Liver (tissue), 9 donors: ENCODE results near the gene RECK. TPM values are rescaled to one million over a fixed set of nuclear protein-coding genes. Genes with fewer than 3 reads are reported as not detected.

Source experiments
- DNase-seq: peaks from one replicate; pipeline ENCODE4 v3.0.0-alpha.2; 2017; ENCODE audit warnings: low spot score
- H3K27ac ChIP-seq, 2 donors: one replicate each; pipeline ENCODE4 v1.7.0; 2013; ENCODE audit warnings: inconsistent platforms in 2 of 2, low read length in 2 of 2, control low read depth in 1 of 2, low read depth in 1 of 2, mild to moderate bottlenecking in 1 of 2
- H3K27me3 ChIP-seq, 4 donors: one replicate each; pipeline versions ENCODE4 v1.6.1 to v1.7.0; 2013; ENCODE audit warnings: low read length in 3 of 4, inconsistent platforms in 1 of 4, mild to moderate bottlenecking in 1 of 4, moderate library complexity in 1 of 4; ENCODE audit not compliant: control insufficient read depth in 4 of 4, insufficient read depth in 4 of 4
- H3K36me3 ChIP-seq, 4 donors: one replicate each; pipeline versions ENCODE4 v1.6.1 to v1.7.0; 2013; ENCODE audit warnings: low read length in 3 of 4, mild to moderate bottlenecking in 3 of 4, low read depth in 1 of 4, moderate library complexity in 1 of 4; ENCODE audit not compliant: control insufficient read depth in 4 of 4, insufficient read depth in 3 of 4
- H3K4me1 ChIP-seq, 4 donors: one replicate each; pipeline versions ENCODE4 v1.6.1 to v1.7.0; 2013; ENCODE audit warnings: low read length in 3 of 4, mild to moderate bottlenecking in 3 of 4, moderate library complexity in 1 of 4; ENCODE audit not compliant: control insufficient read depth in 4 of 4, insufficient read depth in 4 of 4
- H3K4me3 ChIP-seq, 3 donors: one replicate each; pipeline versions ENCODE4 v1.6.1 to v1.7.0; 2013; ENCODE audit warnings: low read length in 3 of 3, control low read depth in 1 of 3, low read depth in 1 of 3, mild to moderate bottlenecking in 1 of 3
- H3K9ac ChIP-seq, 2 donors: one replicate each; pipeline ENCODE4 v1.7.0; 2013; ENCODE audit warnings: low read length in 2 of 2, mild to moderate bottlenecking in 2 of 2, moderate library complexity in 2 of 2, control low read depth in 1 of 2, low read depth in 1 of 2
- H3K9me3 ChIP-seq, 4 donors: one replicate each; pipeline versions ENCODE4 v1.6.1 to v1.7.0; 2013; ENCODE audit warnings: low read length in 3 of 4; ENCODE audit not compliant: control insufficient read depth in 4 of 4
- EGR1 ChIP-seq, 2 donors: IDR thresholded peaks; 2 replicates each; pipeline ENCODE4 v1.6.1; 2016 to 2018; ENCODE audit warnings: antibody characterized with exemption in 2 of 2, low read depth in 2 of 2
- FOXA1 ChIP-seq: IDR thresholded peaks from 2 replicates; pipeline ENCODE4 v1.6.1; 2016; ENCODE audit warnings: antibody characterized with exemption
- FOXA2 ChIP-seq: IDR thresholded peaks from 2 replicates; pipeline ENCODE4 v1.6.1; 2016; ENCODE audit warnings: antibody characterized with exemption
- HNF4G ChIP-seq: IDR thresholded peaks from 2 replicates; pipeline ENCODE4 v1.6.1; 2016; ENCODE audit warnings: antibody characterized with exemption
- JUND ChIP-seq, 2 donors: IDR thresholded peaks; 2 replicates each; pipeline ENCODE4 v1.6.1; 2016; ENCODE audit warnings: antibody characterized with exemption in 2 of 2
- RAD21 ChIP-seq, 2 donors: IDR thresholded peaks; 2 replicates each; pipeline ENCODE4 v1.6.1; 2016; ENCODE audit warnings: antibody characterized with exemption in 2 of 2, mild to moderate bottlenecking in 2 of 2
- RXRA ChIP-seq, 2 donors: IDR thresholded peaks; 2 replicates each; pipeline ENCODE4 v1.6.1; 2017 to 2018; ENCODE audit warnings: antibody characterized with exemption in 2 of 2, mild to moderate bottlenecking in 1 of 2
- SP1 ChIP-seq: IDR thresholded peaks from 2 replicates; pipeline ENCODE4 v1.6.1; 2018; ENCODE audit warnings: antibody characterized with exemption, mild to moderate bottlenecking
- TAF1 ChIP-seq: conservative IDR thresholded peaks from 2 replicates; pipeline ENCODE4 v1.6.1; 2016; ENCODE audit warnings: antibody characterized with exemption, mild to moderate bottlenecking
- WGBS: extraction: QIAGEN DNeasy Blood & Tissue Kit; methylation state at CpG from one replicate; pipeline ENCODE4 v1.1.7; 2013; 5-methylcytosine and 5-hydroxymethylcytosine counted together
- polyA plus RNA-seq, 2 donors: library from polyadenylated mRNA; stranded (reverse) in 1 of 2; unstranded in 1 of 2; fragments of 200-250 nt in 1 of 2; fragments of >200 nt in 1 of 2; fragmentation: Nextera tagmentation in 1 of 2; extraction: Ambion mirVana in 1 of 2; gene quantifications; one replicate each; pipeline versions ENCODE4 v1.2.1 to v1.2.3, GENCODE V29; 2013 to 2015
- total RNA-seq, 2 donors: library from RNA; depleted of rRNA; stranded (reverse); fragments of >200 nt; gene quantifications; one replicate each; pipeline ENCODE4 v1.2.3, GENCODE V29; 2014
- TF ChIP-seq, protein P1 (sequence below): IDR thresholded peaks from 2 replicates; pipeline ENCODE4 v1.6.1; 2016; ENCODE audit warnings: antibody characterized with exemption
- TF ChIP-seq, protein P2 (sequence below): IDR thresholded peaks from 2 replicates; pipeline ENCODE4 v1.6.1; 2016; ENCODE audit warnings: antibody characterized with exemption
- TF ChIP-seq, protein P3 (sequence below): IDR thresholded peaks from 2 replicates; pipeline ENCODE4 v1.6.1; 2016; ENCODE audit warnings: antibody characterized with exemption
- TF ChIP-seq, protein P4 (sequence below): IDR thresholded peaks from 2 replicates; pipeline ENCODE4 v1.6.1; 2016; ENCODE audit warnings: antibody characterized with exemption, mild to moderate bottlenecking
- donor health status: healthy.
- donor health status: healthy.
- donor health status: healthy.
- donor health status: healthy.
- donor health status: healthy.

RECK gene
- total and polyA plus RNA-seq, 4 donors: 2.1 to 3.5 (median 2.3) TPM

DNA sequence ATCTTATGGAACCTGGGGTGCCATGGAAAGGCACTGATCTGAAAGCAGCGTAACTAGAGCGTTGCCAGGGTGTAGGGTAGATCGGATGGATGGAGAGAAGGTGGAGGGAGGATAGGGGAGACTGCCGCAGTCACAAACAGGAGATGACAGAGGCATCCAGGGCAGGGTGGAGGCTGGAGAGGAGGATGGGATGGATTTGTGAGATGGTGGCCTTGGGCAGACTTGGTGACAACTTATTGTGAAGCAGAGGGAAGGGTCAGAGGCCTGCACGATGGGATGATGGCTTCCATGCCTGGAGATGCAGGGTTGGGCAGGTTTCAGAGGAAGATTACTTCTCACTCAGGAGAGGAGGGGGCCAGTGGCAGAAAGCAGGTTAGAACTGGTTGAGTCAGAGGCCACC lies 102.2 kb downstream of the RECK start:
- H3K27me3 ChIP-seq: no peaks in the 10 kb centered on the region
- DNase-seq: no peak
- H3K4me3 ChIP-seq: no peak overlapping the region
- TF ChIP-seq TAF1 (no peak), EGR1 (IDR thresholded peaks at IDR 0.05; ENCODE audit: low read depth in 2 of 2) (no peak), SP1 (no peak)
- TF ChIP-seq, protein P1, sequence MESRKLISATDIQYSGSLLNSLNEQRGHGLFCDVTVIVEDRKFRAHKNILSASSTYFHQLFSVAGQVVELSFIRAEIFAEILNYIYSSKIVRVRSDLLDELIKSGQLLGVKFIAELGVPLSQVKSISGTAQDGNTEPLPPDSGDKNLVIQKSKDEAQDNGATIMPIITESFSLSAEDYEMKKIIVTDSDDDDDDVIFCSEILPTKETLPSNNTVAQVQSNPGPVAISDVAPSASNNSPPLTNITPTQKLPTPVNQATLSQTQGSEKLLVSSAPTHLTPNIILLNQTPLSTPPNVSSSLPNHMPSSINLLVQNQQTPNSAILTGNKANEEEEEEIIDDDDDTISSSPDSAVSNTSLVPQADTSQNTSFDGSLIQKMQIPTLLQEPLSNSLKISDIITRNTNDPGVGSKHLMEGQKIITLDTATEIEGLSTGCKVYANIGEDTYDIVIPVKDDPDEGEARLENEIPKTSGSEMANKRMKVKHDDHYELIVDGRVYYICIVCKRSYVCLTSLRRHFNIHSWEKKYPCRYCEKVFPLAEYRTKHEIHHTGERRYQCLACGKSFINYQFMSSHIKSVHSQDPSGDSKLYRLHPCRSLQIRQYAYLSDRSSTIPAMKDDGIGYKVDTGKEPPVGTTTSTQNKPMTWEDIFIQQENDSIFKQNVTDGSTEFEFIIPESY: no peak
- H3K4me1 ChIP-seq: peaks cover 10 to 35% (median 21%) of the 10 kb centered on the region in 4 donors
- WGBS: 96% methylated on average over 5 of the region's 5 CpGs
- no peak overlapping the region for H3K27ac ChIP-seq
- no peak overlapping the region for H3K9ac ChIP-seq
- no peaks in the 10 kb centered on the region for H3K9me3 ChIP-seq
- no peaks in the 10 kb centered on the region for H3K36me3 ChIP-seq

DNA sequence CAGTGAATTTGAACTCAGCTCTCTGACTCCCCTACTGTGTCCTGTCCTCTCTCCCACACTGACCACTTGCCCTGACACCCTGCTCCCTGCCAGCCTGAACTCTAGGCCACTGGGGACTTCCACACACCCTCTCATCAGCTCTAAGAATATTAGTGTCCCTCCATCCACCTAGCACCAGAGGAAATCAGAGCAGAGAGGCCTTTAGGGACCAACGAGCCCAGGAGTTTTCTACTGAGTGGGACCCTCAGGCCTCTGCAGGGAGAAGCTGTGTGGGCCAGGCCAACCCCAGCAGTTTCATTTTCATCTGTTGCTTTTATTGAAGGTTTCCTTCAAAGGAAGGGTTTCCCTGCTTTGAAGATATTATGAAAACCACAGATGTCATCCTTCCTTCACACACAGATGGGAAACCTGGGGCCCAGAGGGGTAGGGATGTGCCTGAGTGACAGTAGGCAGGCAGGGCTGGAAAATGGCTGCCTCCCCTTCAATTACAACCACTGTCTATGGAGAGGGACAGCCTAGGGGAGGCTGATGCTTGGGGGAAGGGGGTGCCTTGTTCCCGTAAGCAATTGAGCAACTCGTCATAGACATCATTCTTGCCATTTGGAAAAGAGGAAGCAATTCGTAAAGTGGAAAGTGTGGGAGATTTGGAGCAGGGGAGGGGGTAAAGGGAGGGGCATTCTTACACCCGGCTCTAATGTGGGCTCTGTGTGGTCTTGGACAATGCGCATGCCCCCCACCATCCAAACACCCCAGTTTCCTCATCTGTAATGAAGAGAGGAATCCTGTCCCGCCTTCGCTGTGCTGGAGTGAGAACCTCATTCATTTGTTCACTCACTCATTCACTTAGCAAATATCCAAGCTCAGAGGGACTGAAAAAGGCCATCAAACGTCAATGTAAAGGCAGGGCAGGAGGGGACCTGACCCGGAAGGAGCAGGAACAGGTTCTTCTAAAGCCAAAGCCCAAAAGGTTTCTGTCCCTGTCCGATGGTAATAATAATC lies 103.7 kb downstream of the RECK start:
- Histone ChIP-seq H3K4me1 (peaks cover 10 to 35% (median 21%) of the 10 kb centered on the region in 4 donors), H3K36me3 (no peaks in the 10 kb centered on the region), H3K9me3 (peaks cover 0 to under 1% (median 0%) of the 10 kb centered on the region in 4 donors), H3K4me3 (no peak overlapping the region), H3K27ac (peak overlapping the region in 1 of 2 donors; percentile 23), H3K9ac (no peak overlapping the region), H3K27me3 (no peaks in the 10 kb centered on the region)
- TF ChIP-seq, protein P2, sequence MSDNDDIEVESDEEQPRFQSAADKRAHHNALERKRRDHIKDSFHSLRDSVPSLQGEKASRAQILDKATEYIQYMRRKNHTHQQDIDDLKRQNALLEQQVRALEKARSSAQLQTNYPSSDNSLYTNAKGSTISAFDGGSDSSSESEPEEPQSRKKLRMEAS: no peak
- TF ChIP-seq FOXA2: no peak
- TF ChIP-seq FOXA1: no peak
- TF ChIP-seq, protein P3, sequence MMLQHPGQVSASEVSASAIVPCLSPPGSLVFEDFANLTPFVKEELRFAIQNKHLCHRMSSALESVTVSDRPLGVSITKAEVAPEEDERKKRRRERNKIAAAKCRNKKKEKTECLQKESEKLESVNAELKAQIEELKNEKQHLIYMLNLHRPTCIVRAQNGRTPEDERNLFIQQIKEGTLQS: no peak
- no peak for TF ChIP-seq JUND (IDR thresholded peaks at IDR 0.05)
- TF ChIP-seq, protein P4, sequence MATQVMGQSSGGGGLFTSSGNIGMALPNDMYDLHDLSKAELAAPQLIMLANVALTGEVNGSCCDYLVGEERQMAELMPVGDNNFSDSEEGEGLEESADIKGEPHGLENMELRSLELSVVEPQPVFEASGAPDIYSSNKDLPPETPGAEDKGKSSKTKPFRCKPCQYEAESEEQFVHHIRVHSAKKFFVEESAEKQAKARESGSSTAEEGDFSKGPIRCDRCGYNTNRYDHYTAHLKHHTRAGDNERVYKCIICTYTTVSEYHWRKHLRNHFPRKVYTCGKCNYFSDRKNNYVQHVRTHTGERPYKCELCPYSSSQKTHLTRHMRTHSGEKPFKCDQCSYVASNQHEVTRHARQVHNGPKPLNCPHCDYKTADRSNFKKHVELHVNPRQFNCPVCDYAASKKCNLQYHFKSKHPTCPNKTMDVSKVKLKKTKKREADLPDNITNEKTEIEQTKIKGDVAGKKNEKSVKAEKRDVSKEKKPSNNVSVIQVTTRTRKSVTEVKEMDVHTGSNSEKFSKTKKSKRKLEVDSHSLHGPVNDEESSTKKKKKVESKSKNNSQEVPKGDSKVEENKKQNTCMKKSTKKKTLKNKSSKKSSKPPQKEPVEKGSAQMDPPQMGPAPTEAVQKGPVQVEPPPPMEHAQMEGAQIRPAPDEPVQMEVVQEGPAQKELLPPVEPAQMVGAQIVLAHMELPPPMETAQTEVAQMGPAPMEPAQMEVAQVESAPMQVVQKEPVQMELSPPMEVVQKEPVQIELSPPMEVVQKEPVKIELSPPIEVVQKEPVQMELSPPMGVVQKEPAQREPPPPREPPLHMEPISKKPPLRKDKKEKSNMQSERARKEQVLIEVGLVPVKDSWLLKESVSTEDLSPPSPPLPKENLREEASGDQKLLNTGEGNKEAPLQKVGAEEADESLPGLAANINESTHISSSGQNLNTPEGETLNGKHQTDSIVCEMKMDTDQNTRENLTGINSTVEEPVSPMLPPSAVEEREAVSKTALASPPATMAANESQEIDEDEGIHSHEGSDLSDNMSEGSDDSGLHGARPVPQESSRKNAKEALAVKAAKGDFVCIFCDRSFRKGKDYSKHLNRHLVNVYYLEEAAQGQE: no peak
- no peak for TF ChIP-seq RAD21 (IDR thresholded peaks at IDR 0.05)
- no peak for TF ChIP-seq RXRA (IDR thresholded peaks at IDR 0.05)
- TF ChIP-seq HNF4G: no peak
- TF ChIP-seq EGR1 (IDR thresholded peaks at IDR 0.05; ENCODE audit: low read depth in 2 of 2): no peak
- no peak for TF ChIP-seq TAF1
- WGBS: 83% methylated on average over 11 of the region's 11 CpGs
- DNase-seq: no peak
